AG10803 (cell line): ENCODE results near the gene DISP3.

Experiments used
- DNase-seq: peaks from one replicate; pipeline ENCODE4 v3.0.0; 2010; ENCODE audit warnings: low read depth
- H3K4me3 ChIP-seq: 2 replicates; pipeline ENCODE4 v1.5.1; 2011; ENCODE audit warnings: mild to moderate bottlenecking, low read length, control low read depth
- TF ChIP-seq, protein P1 (sequence below): conservative IDR thresholded peaks from 2 replicates; pipeline ENCODE4 v1.5.1; 2011; ENCODE audit warnings: mild to moderate bottlenecking, low read length, control low read depth, inconsistent platforms

Gene DISP3

GRCh38 chr1:11501906-11502485 lies 23.0 kb downstream of the DISP3 start:
- TF ChIP-seq, protein P1, sequence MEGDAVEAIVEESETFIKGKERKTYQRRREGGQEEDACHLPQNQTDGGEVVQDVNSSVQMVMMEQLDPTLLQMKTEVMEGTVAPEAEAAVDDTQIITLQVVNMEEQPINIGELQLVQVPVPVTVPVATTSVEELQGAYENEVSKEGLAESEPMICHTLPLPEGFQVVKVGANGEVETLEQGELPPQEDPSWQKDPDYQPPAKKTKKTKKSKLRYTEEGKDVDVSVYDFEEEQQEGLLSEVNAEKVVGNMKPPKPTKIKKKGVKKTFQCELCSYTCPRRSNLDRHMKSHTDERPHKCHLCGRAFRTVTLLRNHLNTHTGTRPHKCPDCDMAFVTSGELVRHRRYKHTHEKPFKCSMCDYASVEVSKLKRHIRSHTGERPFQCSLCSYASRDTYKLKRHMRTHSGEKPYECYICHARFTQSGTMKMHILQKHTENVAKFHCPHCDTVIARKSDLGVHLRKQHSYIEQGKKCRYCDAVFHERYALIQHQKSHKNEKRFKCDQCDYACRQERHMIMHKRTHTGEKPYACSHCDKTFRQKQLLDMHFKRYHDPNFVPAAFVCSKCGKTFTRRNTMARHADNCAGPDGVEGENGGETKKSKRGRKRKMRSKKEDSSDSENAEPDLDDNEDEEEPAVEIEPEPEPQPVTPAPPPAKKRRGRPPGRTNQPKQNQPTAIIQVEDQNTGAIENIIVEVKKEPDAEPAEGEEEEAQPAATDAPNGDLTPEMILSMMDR = no peak
- DNase-seq = no peak
- H3K4me3 ChIP-seq = no peak overlapping the region

DNA sequence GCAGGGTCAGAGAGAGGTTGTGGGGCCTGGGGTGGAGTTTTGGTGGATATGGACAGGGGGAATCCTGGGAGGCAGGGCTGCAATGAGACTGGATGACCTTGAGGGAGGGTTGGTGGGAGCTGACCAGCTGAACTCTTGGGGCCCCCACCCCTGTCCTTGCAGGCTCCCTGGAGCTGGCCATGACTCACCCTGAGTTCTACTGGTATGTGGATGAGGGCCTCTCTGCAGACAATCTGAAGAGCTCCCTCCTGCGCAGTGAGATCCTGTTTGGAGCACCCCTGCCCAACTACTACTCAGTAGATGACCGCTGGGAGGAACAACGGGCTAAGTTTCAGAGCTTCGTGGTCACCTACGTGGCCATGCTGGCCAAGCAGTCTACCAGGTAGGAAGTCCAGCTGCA lies 23.6 kb downstream of the DISP3 start:
- TF ChIP-seq, protein P1 = no peak
- no peak for DNase-seq

DNA sequence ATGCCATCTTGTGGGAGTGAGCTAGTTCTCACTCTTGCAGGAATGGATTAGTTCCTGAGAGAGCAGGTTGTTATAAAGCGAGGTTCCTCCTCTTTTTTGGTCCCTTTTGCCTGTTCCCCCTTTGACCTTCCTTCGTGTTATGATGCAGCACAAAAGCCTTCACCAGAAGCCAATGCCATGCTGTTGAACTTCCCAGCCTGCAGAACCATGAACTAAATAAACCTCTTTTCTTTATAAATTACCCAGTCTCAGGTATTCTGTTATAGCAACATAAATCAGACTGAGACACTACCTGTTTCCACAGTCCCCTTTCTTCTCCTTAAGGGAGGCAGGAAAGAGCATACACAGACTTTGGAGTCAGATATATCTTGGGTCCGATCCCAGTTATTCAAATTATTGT lies 25.6 kb downstream of the DISP3 start:
- DNase-seq = no peak
- TF ChIP-seq, protein P1 = no peak
- H3K4me3 ChIP-seq = no peak overlapping the region

More for the DNA sequence above, 23.6 kb downstream of the DISP3 start:
- H3K4me3 ChIP-seq = no peak overlapping the region

- TF ChIP-seq, protein P1 = no peak
- no peak overlapping the region for H3K4me3 ChIP-seq
- no peak for DNase-seq
Observed at GRCh38 chr1:11505591-11506538, 26.9 kb downstream of the DISP3 start.

- DNase-seq = no peak
- H3K4me3 ChIP-seq = no peak overlapping the region
- TF ChIP-seq, protein P1 = no peak
Observed at GRCh38 chr1:11507309-11507708, 28.4 kb downstream of the DISP3 start.

- DNase-seq = no peak
- H3K4me3 ChIP-seq = no peak overlapping the region
- TF ChIP-seq, protein P1 = no peak
Observed at GRCh38 chr1:11513681-11514080, 34.7 kb downstream of the DISP3 start.

DNA sequence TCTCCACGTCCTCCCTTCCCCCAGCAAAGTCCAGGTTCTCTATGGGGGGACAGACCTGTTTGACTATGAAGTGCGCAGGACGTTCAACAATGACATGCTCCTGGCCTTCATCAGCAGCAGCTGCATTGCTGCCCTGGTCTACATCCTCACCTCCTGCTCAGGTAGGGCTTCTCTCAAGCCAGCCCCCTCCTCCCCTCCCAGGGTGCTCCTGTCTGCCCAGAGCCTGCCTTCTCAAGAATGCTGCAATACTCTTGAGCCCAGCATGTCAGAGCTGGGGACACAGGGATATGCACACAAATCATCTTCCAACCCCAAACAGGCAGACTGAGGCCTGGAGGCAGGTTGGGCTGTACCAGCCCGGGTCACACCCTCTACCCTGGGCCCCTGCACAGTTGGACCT lies 35.4 kb downstream of the DISP3 start:
- TF ChIP-seq, protein P1 = no peak
- no peak for DNase-seq
- H3K4me3 ChIP-seq = no peak overlapping the region
